ENCODE data around the gene TRAM2. TPM values are rescaled to one million over a fixed set of nuclear protein-coding genes. Genes with fewer than 3 reads are reported as not detected.

Gene TRAM2
- total RNA-seq, 4 donors from 2014 or later = 6.5 to 14.1 (median 7.2) TPM

DNA sequence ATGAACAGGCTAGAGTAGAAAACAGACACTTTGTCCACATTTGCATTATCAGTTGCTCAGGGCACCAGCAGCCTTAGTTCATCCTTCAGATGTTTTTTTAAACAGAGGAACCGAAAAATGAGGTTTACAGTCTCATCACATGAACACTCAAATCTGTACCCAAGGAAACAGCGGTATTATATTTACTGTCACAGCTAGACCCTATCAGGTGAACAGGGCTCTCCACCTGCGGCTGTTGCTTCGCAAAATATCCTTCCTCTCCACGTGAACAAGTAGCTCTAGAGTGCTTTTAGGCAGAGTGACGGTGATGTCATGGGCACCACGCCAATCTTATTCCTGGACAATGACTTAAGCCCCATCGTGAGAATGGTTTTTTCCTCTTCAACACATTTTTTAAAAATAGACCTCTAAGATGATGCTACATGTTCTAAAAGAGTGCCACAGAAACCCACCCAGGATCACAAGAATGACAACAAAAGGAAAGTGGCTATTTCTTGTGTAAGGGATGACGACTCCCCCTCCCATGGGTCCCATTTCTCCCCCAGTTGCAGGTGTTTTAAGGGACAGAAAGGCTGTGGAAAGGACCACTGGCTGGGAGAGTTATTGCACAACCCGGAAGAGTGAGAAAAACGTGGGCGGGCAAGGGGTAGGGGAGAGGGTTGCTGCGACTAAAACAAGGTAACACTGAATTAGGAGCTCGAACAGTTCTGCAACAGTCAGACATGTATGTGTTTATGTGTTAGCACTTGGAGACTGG is 79.0 kb downstream of the TRAM2 start:
- Histone ChIP-seq H3K4me1 (peaks cover 25% of the 10 kb centered on the region), H3K4me3 (no peak overlapping the region), H3K36me3 (no peaks in the 10 kb centered on the region), H3K27ac (no peak overlapping the region), H3K27me3 (no peaks in the 10 kb centered on the region), H3K9me3 (no peaks in the 10 kb centered on the region)
- WGBS = 83% methylated on average over 14 of the region's 14 CpGs
- no peak for DNase-seq (ENCODE audit: low spot score in 2 of 2)
- TF ChIP-seq, protein P1, sequence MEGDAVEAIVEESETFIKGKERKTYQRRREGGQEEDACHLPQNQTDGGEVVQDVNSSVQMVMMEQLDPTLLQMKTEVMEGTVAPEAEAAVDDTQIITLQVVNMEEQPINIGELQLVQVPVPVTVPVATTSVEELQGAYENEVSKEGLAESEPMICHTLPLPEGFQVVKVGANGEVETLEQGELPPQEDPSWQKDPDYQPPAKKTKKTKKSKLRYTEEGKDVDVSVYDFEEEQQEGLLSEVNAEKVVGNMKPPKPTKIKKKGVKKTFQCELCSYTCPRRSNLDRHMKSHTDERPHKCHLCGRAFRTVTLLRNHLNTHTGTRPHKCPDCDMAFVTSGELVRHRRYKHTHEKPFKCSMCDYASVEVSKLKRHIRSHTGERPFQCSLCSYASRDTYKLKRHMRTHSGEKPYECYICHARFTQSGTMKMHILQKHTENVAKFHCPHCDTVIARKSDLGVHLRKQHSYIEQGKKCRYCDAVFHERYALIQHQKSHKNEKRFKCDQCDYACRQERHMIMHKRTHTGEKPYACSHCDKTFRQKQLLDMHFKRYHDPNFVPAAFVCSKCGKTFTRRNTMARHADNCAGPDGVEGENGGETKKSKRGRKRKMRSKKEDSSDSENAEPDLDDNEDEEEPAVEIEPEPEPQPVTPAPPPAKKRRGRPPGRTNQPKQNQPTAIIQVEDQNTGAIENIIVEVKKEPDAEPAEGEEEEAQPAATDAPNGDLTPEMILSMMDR (IDR thresholded peaks at IDR 0.05) = no peak
- TF ChIP-seq EP300 (IDR thresholded peaks at IDR 0.05) (no peak), POLR2AphosphoS5 (IDR thresholded peaks at IDR 0.05) (no peak), POLR2A (IDR thresholded peaks at IDR 0.05) (no peak)

DNA sequence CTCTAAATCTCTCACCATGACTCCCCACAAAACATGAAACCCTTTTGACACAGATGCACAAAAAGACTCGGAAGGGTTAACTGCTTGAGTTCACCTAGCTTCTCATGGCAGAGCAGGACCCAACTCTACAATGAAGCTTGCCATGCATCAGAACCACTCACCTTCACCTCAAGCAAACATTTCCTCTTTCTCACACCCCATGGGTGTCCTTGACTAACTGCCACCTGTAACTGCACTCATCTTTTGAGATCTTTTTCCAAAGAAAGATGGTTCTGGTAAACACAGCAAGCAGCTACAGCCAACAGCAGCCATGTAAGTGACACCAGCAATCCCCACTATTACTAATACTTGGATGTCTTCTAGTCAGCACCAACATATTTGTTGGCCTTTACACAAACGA is 80.2 kb downstream of the TRAM2 start:
- no peaks in the 10 kb centered on the region for H3K27me3 ChIP-seq
- no peaks in the 10 kb centered on the region for H3K36me3 ChIP-seq
- no peak overlapping the region for H3K4me3 ChIP-seq
- peaks cover 16% of the 10 kb centered on the region for H3K4me1 ChIP-seq
- WGBS = 94% methylated on average over 2 of the region's 2 CpGs
- DNase-seq (ENCODE audit: low spot score in 2 of 2) = no peak
- H3K27ac ChIP-seq = no peak overlapping the region
- TF ChIP-seq EP300 (IDR thresholded peaks at IDR 0.05) (no peak), POLR2AphosphoS5 (IDR thresholded peaks at IDR 0.05) (no peak), POLR2A (IDR thresholded peaks at IDR 0.05) (no peak)
- TF ChIP-seq, protein P1 (IDR thresholded peaks at IDR 0.05) = no peak
- no peaks in the 10 kb centered on the region for H3K9me3 ChIP-seq

DNA sequence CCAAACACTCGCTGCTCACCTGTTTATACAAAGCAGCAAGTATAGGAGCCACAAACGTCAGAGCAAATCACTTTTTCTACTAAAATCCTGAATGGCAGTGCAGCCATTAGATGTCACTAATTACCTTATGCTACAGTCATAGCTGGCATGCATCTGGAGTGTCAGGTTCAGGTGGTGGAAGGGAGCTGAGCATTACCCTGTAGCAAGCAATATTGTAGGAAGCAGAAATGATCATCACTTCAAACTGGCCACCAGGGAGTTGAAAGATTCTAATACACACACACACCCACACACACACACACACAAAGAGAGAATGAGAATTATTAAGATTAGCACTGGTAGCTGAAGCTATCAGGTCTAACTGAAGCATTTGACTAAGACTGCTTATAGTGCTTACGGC is 80.9 kb downstream of the TRAM2 start:
- Histone ChIP-seq H3K27ac (no peak overlapping the region), H3K27me3 (no peaks in the 10 kb centered on the region), H3K36me3 (no peaks in the 10 kb centered on the region), H3K4me1 (peaks cover 14% of the 10 kb centered on the region), H3K9me3 (no peaks in the 10 kb centered on the region), H3K4me3 (no peak overlapping the region)
- TF ChIP-seq POLR2AphosphoS5 (IDR thresholded peaks at IDR 0.05) (no peak), POLR2A (IDR thresholded peaks at IDR 0.05) (no peak), EP300 (IDR thresholded peaks at IDR 0.05) (no peak)
- TF ChIP-seq, protein P1 (IDR thresholded peaks at IDR 0.05) = no peak
- no peak for DNase-seq (ENCODE audit: low spot score in 2 of 2)
- 68% methylated on average over 3 of the region's 3 CpGs for WGBS

DNA sequence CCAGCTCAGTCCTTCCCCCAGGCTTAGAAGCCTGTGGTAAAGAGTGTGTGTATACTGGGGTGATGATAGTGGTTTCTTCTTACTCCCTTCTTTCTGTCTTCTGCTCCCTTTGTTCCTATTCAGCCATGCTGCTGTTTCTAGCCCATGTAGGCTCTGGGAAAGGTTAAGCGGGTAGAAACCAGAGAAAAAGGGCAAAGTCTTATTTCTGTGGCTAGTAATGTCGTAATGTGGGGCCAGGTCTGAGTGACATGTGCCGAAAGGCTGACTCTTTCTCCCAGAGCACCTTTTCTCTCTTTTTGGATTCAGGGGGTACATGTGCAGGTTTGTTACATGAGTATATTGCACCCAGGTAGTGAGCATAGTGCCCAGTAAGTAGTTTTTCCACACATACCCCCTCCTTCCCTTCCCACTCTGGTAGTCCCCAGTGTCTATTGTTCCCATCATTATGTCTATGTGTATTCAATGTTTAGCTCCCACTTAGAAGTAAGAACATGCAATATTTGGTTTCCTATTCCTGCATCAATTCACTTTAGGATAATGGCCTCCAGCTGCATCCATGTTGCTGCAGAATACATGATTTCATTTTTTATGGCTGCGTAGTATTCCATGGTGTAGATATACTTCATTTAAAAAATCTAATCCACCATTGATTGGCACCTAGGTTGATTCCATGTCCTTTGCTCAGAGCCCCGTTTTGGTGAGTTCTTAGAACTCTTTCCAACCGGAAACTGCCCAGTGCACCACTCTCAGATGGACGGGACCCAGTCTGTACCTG is 82.4 kb downstream of the TRAM2 start:
- 92% methylated on average over 7 of the region's 7 CpGs for WGBS
- no peak for TF ChIP-seq EP300 (IDR thresholded peaks at IDR 0.05)
- TF ChIP-seq POLR2A (IDR thresholded peaks at IDR 0.05) = no peak
- TF ChIP-seq POLR2AphosphoS5 (IDR thresholded peaks at IDR 0.05) = no peak
- TF ChIP-seq, protein P1 (IDR thresholded peaks at IDR 0.05) = no peak
- H3K36me3 ChIP-seq = no peaks in the 10 kb centered on the region
- no peak for DNase-seq (ENCODE audit: low spot score in 2 of 2)
- no peaks in the 10 kb centered on the region for H3K9me3 ChIP-seq
- no peaks in the 10 kb centered on the region for H3K27me3 ChIP-seq
- peaks cover 3% of the 10 kb centered on the region for H3K4me1 ChIP-seq
- H3K4me3 ChIP-seq = no peak overlapping the region
- H3K27ac ChIP-seq = no peak overlapping the region

DNA sequence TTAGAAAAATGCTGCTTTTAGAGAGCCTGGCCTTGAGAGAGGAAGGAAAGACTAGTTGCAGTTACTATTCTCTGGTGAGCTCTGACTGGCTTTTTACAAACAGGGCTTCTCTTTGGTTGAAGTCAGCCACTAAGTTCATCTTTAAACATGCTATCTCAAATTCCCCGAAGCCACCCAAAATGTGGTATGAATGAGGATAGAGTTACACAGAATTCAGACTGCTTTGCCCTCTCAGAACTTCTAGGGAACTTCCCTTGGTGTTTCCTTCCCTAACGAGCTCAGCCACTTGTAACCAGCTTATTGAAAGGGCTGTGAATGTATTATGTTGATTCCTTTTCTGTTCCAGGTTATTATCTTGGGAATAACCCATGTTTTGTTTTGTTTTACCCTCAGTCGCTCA is 83.2 kb downstream of the TRAM2 start:
- H3K36me3 ChIP-seq = no peaks in the 10 kb centered on the region
- H3K4me3 ChIP-seq = no peak overlapping the region
- no peaks in the 10 kb centered on the region for H3K9me3 ChIP-seq
- H3K4me1 ChIP-seq = no peaks in the 10 kb centered on the region
- 46% methylated on average over 3 of the region's 3 CpGs for WGBS
- no peaks in the 10 kb centered on the region for H3K27me3 ChIP-seq
- no peak for TF ChIP-seq POLR2A (IDR thresholded peaks at IDR 0.05)
- no peak for TF ChIP-seq POLR2AphosphoS5 (IDR thresholded peaks at IDR 0.05)
- TF ChIP-seq, protein P1 (IDR thresholded peaks at IDR 0.05) = no peak
- no peak for TF ChIP-seq EP300 (IDR thresholded peaks at IDR 0.05)
- DNase-seq (ENCODE audit: low spot score in 2 of 2) = no peak
- H3K27ac ChIP-seq = no peak overlapping the region

All from suprapubic skin (tissue), 4 donors.